ENCODE data around the gene PROC.

The PROC gene

GRCh38 chr2:127434515-127434914, 16.3 kb downstream of the PROC start:
- no peak for TF ChIP-seq CTCF (IDR thresholded peaks at IDR 0.05)
- no peak overlapping the region for H3K4me3 ChIP-seq (ENCODE audit: low read depth in 1 of 2, low read length in 1 of 2)
- no peaks in the 10 kb centered on the region for H3K27me3 ChIP-seq
- no peak overlapping the region for H3K27ac ChIP-seq
- no peaks in the 10 kb centered on the region for H3K9me3 ChIP-seq
- H3K36me3 ChIP-seq = no peaks in the 10 kb centered on the region
- H3K4me1 ChIP-seq (ENCODE audit: control insufficient read depth in 1 of 2, insufficient read depth in 1 of 2, low read depth in 1 of 2, low read length in 1 of 2) = no peaks in the 10 kb centered on the region

- Histone ChIP-seq H3K4me1 (ENCODE audit: control insufficient read depth in 1 of 2, insufficient read depth in 1 of 2, low read depth in 1 of 2, low read length in 1 of 2) (no peaks in the 10 kb centered on the region), H3K4me3 (ENCODE audit: low read depth in 1 of 2, low read length in 1 of 2) (no peak overlapping the region), H3K27ac (no peak overlapping the region), H3K36me3 (no peaks in the 10 kb centered on the region), H3K27me3 (no peaks in the 10 kb centered on the region), H3K9me3 (no peaks in the 10 kb centered on the region)
- no peak for TF ChIP-seq CTCF (IDR thresholded peaks at IDR 0.05)
Measured at GRCh38 chr2:127437056-127437455, 18.8 kb downstream of the PROC start.

GRCh38 chr2:127437781-127438726, 19.8 kb downstream of the PROC start:
- Histone ChIP-seq H3K4me3 (ENCODE audit: low read depth in 1 of 2, low read length in 1 of 2) (no peak overlapping the region), H3K27me3 (no peaks in the 10 kb centered on the region), H3K36me3 (no peaks in the 10 kb centered on the region), H3K27ac (no peak overlapping the region), H3K4me1 (ENCODE audit: control insufficient read depth in 1 of 2, insufficient read depth in 1 of 2, low read depth in 1 of 2, low read length in 1 of 2) (no peaks in the 10 kb centered on the region), H3K9me3 (no peaks in the 10 kb centered on the region)
- TF ChIP-seq CTCF (IDR thresholded peaks at IDR 0.05) = no peak

GRCh38 chr2:127439343-127439742, 21.1 kb downstream of the PROC start:
- no peak for TF ChIP-seq CTCF (IDR thresholded peaks at IDR 0.05)
- no peaks in the 10 kb centered on the region for H3K9me3 ChIP-seq
- H3K4me1 ChIP-seq (ENCODE audit: control insufficient read depth in 1 of 2, insufficient read depth in 1 of 2, low read depth in 1 of 2, low read length in 1 of 2) = no peaks in the 10 kb centered on the region
- H3K27me3 ChIP-seq = no peaks in the 10 kb centered on the region
- H3K27ac ChIP-seq = no peak overlapping the region
- H3K4me3 ChIP-seq (ENCODE audit: low read depth in 1 of 2, low read length in 1 of 2) = no peak overlapping the region
- no peaks in the 10 kb centered on the region for H3K36me3 ChIP-seq

- Histone ChIP-seq H3K27ac (no peak overlapping the region), H3K36me3 (no peaks in the 10 kb centered on the region), H3K4me3 (ENCODE audit: low read depth in 1 of 2, low read length in 1 of 2) (no peak overlapping the region), H3K4me1 (ENCODE audit: control insufficient read depth in 1 of 2, insufficient read depth in 1 of 2, low read depth in 1 of 2, low read length in 1 of 2) (no peaks in the 10 kb centered on the region), H3K9me3 (no peaks in the 10 kb centered on the region), H3K27me3 (no peaks in the 10 kb centered on the region)
- no peak for TF ChIP-seq CTCF (IDR thresholded peaks at IDR 0.05)
Measured at GRCh38 chr2:127448526-127448925, 30.3 kb downstream of the PROC start.
